Measurements from ENCODE around the gene FOXI2.

GRCh38 chr10:127737563-127738511, 852 bp downstream of the FOXI2 start:
- TF ChIP-seq GATA2 (IDR thresholded peaks at IDR 0.05; ENCODE audit: low read depth, low read length) (no peak), GATA3 (IDR thresholded peaks at IDR 0.05; ENCODE audit: low read depth, low read length) (no peak)
